Measurements from ENCODE around the gene IGSF23. TPM values are rescaled to one million over a fixed set of nuclear protein-coding genes. Genes with fewer than 3 reads are reported as not detected.

The IGSF23 gene
- total and polyA plus RNA-seq, 2 experiments from 2014 or later: 0.63 TPM; not detected in 1

DNA sequence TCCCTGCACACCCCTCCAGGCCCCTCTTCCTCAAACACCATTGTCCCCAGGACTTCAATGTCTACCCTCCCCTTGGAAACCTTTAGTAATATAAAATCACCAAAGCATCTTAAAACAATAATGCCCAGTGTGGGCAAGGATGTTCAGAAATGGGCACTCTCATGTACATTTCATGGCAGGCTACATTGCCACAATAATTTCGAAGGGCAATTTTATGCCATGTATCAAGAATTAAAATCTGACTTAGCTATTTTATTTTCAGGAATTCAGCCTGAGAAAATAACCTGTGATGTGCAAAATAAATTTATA, 35.8 kb upstream of the IGSF23 start:
- Histone ChIP-seq H3K9me3 (ENCODE audit: low read depth) (no peaks in the 10 kb centered on the region), H3K4me1 (ENCODE audit: insufficient read depth) (no peaks in the 10 kb centered on the region), H3K4me3 (no peak overlapping the region), H3K36me3 (ENCODE audit: low read depth) (no peaks in the 10 kb centered on the region), H3K9me2 (ENCODE audit: insufficient read depth) (no peaks in the 10 kb centered on the region), H4K20me1 (ENCODE audit: insufficient read depth) (no peaks in the 10 kb centered on the region), H3K4me2 (ENCODE audit: unreplicated experiment) (no peak overlapping the region), H3K27ac (no peak overlapping the region), H3K79me2 (ENCODE audit: insufficient read depth) (no peaks in the 10 kb centered on the region), H2AFZ (no peak overlapping the region), H3K27me3 (replicated peaks; ENCODE audit: insufficient read depth) (no peaks in the 10 kb centered on the region), H3F3A (ENCODE audit: insufficient read depth) (no peaks in the 10 kb centered on the region), H3K9ac (no peak overlapping the region)
- DNase-seq: no peak
- in situ Hi-C loops (cut with MboI): no loop called here
- 16 to 43% methylated on average over 1 of the region's 1 CpG for WGBS, 2 experiments (ENCODE audit: low coverage in 1 of 2, low lambda C conversion rate in 2 of 2, missing lambda C conversion rate in 2 of 2)
- TF ChIP-seq EZH2 (IDR thresholded peaks at IDR 0.05; ENCODE audit: insufficient read depth, poor library complexity, severe bottlenecking) (no peak), EZH2phosphoT487 (IDR thresholded peaks at IDR 0.05; ENCODE audit: insufficient read depth, low read depth) (no peak)

DNA sequence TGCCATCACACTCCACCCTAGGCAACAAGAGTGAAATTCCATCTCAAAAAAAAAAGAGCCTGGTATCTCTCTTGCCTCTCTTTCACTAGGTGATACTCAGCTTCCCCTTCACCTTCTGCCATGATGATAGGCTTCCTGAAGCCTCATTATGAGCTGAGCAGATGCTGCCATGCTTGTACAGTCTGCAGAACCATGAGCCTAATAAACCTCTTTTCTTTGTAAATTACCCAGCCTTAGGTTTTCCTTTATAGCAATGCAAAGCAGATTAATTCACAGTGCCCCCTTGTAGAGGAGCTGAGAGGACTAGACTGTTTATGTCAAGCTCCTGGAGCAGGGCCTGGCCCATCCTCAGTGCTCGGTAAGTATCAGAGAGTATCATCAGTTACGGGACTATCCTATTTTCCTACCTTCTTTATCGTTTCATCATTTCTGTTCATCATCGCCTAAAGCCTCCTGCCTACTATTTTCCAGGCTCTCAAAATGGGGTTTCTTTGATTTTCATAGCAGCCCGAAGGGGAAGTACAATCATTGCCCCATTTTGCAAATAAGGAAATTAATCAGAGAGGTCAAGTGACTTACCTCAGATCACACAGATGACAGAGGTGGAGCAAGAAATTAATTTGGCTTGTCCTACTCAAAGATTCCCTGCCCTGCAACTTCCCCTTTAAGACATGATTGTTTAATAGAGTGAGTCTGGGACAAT, 33.5 kb upstream of the IGSF23 start:
- H3K9me3 ChIP-seq (ENCODE audit: low read depth): no peaks in the 10 kb centered on the region
- in situ Hi-C loops (cut with MboI): no loop called here
- H3K4me3 ChIP-seq: no peak overlapping the region
- 83 to 87% methylated on average over 5 of the region's 5 CpGs for WGBS, 2 experiments (ENCODE audit: low coverage in 1 of 2, low lambda C conversion rate in 2 of 2, missing lambda C conversion rate in 2 of 2)
- H2AFZ ChIP-seq: no peak overlapping the region
- H4K20me1 ChIP-seq (ENCODE audit: insufficient read depth): no peaks in the 10 kb centered on the region
- H3K79me2 ChIP-seq (ENCODE audit: insufficient read depth): no peaks in the 10 kb centered on the region
- H3K9me2 ChIP-seq (ENCODE audit: insufficient read depth): no peaks in the 10 kb centered on the region
- no peak for TF ChIP-seq EZH2 (IDR thresholded peaks at IDR 0.05; ENCODE audit: insufficient read depth, poor library complexity, severe bottlenecking)
- TF ChIP-seq EZH2phosphoT487 (IDR thresholded peaks at IDR 0.05; ENCODE audit: insufficient read depth, low read depth): no peak
- no peak for DNase-seq
- H3K27me3 ChIP-seq (replicated peaks; ENCODE audit: insufficient read depth): no peaks in the 10 kb centered on the region
- no peak overlapping the region for H3K9ac ChIP-seq
- H3K4me1 ChIP-seq (ENCODE audit: insufficient read depth): no peaks in the 10 kb centered on the region
- H3K27ac ChIP-seq: no peak overlapping the region
- no peaks in the 10 kb centered on the region for H3F3A ChIP-seq (ENCODE audit: insufficient read depth)
- no peak overlapping the region for H3K4me2 ChIP-seq (ENCODE audit: unreplicated experiment)
- H3K36me3 ChIP-seq (ENCODE audit: low read depth): no peaks in the 10 kb centered on the region

DNA sequence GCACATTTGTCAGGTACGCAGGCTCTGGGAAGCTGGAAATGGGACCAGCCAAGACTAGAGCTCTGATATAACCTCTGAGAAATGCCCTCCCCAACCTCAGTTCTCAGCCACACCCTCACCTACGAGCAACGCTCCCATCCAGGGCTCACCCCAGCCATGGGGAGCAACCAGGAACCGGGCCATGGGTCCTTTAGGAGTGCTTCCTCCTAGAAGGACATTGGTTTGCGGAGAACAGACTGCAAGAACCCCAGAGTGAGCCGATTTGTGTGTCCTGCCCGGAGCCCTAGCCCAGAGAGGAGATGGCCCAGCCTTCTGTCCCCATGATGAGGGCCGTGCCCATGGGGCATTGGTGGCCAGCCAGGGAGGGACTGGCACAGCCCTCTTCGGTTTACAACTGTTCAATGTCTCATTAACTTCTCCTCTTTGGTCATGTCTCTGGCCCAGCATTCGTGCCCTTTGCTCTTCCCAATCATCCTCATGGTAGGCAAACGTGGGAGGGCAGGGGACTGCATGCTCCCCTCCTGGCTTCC, 32.9 kb upstream of the IGSF23 start:
- Histone ChIP-seq H3K4me1 (ENCODE audit: insufficient read depth) (no peaks in the 10 kb centered on the region), H3F3A (ENCODE audit: insufficient read depth) (no peaks in the 10 kb centered on the region), H3K4me2 (ENCODE audit: unreplicated experiment) (no peak overlapping the region), H3K9ac (no peak overlapping the region), H3K79me2 (ENCODE audit: insufficient read depth) (no peaks in the 10 kb centered on the region), H3K27me3 (replicated peaks; ENCODE audit: insufficient read depth) (no peaks in the 10 kb centered on the region), H3K9me2 (ENCODE audit: insufficient read depth) (no peaks in the 10 kb centered on the region), H3K9me3 (ENCODE audit: low read depth) (no peaks in the 10 kb centered on the region), H3K4me3 (no peak overlapping the region), H4K20me1 (ENCODE audit: insufficient read depth) (no peaks in the 10 kb centered on the region), H2AFZ (no peak overlapping the region), H3K27ac (no peak overlapping the region), H3K36me3 (ENCODE audit: low read depth) (no peaks in the 10 kb centered on the region)
- WGBS, 2 experiments (ENCODE audit: low coverage in 1 of 2, low lambda C conversion rate in 2 of 2, missing lambda C conversion rate in 2 of 2): 75 to 76% methylated on average over 9 to 11 of the region's 11 CpGs
- in situ Hi-C loops (cut with MboI): no loop called here
- TF ChIP-seq EZH2 (IDR thresholded peaks at IDR 0.05; ENCODE audit: insufficient read depth, poor library complexity, severe bottlenecking): no peak
- TF ChIP-seq EZH2phosphoT487 (IDR thresholded peaks at IDR 0.05; ENCODE audit: insufficient read depth, low read depth): no peak
- DNase-seq: no peak

DNA sequence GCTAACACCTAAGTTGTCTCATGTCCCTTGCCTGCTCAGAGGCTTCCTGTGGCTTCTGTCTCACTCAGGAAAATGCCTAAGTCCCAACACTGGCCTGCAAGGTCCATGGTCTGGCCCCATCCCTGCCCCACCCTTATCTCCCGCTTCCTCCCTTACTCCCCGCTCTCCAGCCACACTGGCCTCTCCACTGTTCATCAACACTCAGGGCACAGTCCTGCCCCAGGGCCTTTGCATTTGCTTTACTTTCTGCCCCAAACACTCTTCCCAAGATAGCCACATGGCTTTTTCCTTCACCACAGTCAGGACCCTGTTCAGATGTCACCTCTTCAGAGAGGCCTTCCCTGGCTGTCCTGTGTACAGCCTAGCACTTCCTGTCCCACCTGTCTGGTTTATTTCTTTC, 32.1 kb upstream of the IGSF23 start:
- DNase-seq: no peak
- no peaks in the 10 kb centered on the region for H4K20me1 ChIP-seq (ENCODE audit: insufficient read depth)
- H3K79me2 ChIP-seq (ENCODE audit: insufficient read depth): no peaks in the 10 kb centered on the region
- no peaks in the 10 kb centered on the region for H3K36me3 ChIP-seq (ENCODE audit: low read depth)
- H3K9me3 ChIP-seq (ENCODE audit: low read depth): no peaks in the 10 kb centered on the region
- H3K27ac ChIP-seq: no peak overlapping the region
- peaks cover 7% of the 10 kb centered on the region for H3K4me1 ChIP-seq (ENCODE audit: insufficient read depth)
- H3K27me3 ChIP-seq (replicated peaks; ENCODE audit: insufficient read depth): no peaks in the 10 kb centered on the region
- H3K4me2 ChIP-seq (ENCODE audit: unreplicated experiment): no peak overlapping the region
- no peaks in the 10 kb centered on the region for H3K9me2 ChIP-seq (ENCODE audit: insufficient read depth)
- WGBS, 2 experiments (ENCODE audit: low coverage in 1 of 2, low lambda C conversion rate in 2 of 2, missing lambda C conversion rate in 2 of 2): 100% methylated on average over 1 to 2 of the region's 2 CpGs
- no peak overlapping the region for H2AFZ ChIP-seq
- in situ Hi-C loops (cut with MboI): no loop called here
- TF ChIP-seq EZH2phosphoT487 (IDR thresholded peaks at IDR 0.05; ENCODE audit: insufficient read depth, low read depth) (no peak), EZH2 (IDR thresholded peaks at IDR 0.05; ENCODE audit: insufficient read depth, poor library complexity, severe bottlenecking) (no peak)
- H3F3A ChIP-seq (ENCODE audit: insufficient read depth): peaks cover under 1% of the 10 kb centered on the region; the same call in 1 of the 2 replicates
- no peak overlapping the region for H3K4me3 ChIP-seq
- H3K9ac ChIP-seq: no peak overlapping the region

All from GM23248 (cell line).